Raji (cell line): Measurements from ENCODE around the gene SLC41A3.
A peak's percentile ranks its signal among the peaks of the same experiment; 100 is the strongest.

Experiments
- POLR2A ChIP-seq: IDR thresholded peaks from 2 replicates; pipeline ENCODE4 v1.6.1; 2011; ENCODE audit warnings: low read depth, low read length, control low read depth; ENCODE audit not compliant: insufficient read depth

Gene SLC41A3

DNA sequence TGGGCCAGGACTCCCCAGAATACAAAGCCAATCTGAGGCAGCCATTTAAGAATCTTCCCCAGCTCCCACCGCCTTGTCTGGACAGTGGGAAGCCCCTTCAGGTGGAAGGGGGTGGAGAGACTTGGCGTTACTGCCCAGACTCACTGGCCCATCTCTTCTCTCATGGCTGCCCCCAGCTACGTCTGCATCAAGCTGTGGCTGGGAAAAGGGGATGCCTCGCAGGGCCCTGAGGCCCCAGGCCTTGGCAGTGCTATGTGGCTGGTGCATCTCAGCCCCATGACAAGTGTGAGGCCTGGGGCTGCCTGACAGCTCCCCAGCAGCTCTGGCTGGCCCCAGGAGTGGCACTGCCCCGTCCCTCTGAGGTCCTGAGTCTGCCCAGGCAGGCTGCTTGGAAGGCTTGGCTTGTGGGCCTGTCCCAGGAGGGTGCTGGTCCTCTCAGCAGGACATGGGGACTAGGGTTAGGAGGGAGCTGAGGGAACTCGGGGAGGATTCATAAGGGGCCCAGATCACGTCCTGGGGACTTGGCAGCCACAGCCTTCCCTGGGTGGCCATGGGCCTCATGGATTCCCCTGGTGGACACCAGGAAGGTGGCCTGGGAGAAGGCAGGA, 20.2 kb upstream of the SLC41A3 start:
- no peak for TF ChIP-seq POLR2A

DNA sequence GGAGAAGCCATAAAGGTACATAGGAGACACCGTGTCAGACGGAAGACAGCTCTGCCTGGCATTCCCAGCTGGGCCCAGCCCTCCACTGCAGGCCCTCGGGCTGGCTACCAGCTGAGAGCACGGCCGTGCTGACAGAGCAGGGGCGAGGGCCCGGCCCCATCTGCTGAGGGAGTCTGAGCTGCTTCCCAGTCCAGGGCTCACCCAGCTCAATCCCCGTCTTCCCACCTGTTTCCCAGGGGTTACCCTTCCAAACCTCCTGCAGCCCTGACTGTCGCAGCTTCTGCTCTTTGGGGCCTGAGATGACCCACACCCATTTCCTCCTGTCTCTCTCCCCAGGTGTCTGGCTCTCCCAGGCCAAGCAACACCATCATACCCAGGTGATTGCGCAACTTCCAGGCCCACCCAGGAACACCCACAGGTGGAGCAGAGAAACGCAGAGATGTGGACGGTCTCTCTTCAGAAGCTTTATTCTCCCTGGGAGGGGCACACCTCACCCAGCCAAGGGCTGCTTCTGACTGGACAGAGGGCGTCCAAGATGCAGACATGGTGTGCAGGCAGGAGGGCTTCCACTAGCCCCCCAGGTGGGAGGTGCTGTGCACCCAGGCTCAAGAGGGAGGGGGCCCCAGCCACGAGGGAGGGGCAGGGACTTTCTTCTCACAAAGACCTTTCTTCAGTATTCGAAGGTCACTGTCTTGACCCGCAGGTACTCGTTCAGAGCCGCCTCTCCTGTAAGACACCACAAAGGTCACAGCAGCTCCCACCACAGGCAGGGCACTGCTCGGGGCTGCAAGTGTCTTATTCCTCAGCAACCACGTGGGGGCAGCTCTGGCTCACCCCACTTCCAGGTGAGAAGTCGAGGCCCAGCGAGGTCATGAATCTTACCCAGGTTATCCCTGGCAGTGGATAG, 19.4 kb upstream of the SLC41A3 start:
- no peak for TF ChIP-seq POLR2A

DNA sequence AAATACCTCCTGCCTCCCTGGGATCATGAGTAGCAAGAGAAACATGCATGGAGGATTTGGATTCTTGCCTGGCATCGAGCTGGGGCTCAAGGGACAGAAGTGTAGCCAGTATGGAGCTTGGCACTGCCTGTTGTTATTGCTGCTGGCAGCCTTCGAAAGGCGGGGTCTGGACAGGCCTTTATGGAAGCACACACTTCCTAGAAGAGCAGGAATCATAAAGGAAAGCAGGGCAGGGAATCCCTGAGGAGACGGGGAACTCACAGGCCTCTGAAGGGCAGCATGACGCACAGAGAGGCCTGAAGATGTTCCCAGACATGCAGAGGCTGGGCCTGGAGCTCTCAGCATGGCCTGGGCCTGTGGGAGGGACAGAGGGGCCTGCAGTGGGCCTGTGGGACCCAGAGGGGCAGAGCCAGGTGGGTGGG, 18.6 kb upstream of the SLC41A3 start:
- no peak for TF ChIP-seq POLR2A

DNA sequence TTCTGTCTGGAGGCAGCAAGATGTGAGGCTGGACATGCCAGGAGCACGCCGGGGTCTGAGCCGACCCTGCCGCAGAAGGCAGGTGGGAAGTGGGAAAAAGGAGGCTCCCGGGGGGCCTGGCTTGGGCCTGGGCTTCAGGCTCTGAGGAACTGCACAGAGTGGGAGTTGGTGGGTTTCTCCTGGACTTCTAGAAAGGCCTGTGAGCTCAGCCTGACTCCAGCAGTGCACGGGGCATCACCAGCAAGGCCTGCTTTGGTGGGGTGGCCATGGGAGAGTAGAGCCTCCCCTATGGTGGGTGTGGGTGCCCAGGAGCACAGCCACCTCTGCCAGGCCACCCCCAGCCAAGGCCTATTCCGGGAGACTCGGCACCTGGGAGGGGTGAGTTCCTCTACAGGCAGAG, 18.1 kb upstream of the SLC41A3 start:
- no peak for TF ChIP-seq POLR2A

DNA sequence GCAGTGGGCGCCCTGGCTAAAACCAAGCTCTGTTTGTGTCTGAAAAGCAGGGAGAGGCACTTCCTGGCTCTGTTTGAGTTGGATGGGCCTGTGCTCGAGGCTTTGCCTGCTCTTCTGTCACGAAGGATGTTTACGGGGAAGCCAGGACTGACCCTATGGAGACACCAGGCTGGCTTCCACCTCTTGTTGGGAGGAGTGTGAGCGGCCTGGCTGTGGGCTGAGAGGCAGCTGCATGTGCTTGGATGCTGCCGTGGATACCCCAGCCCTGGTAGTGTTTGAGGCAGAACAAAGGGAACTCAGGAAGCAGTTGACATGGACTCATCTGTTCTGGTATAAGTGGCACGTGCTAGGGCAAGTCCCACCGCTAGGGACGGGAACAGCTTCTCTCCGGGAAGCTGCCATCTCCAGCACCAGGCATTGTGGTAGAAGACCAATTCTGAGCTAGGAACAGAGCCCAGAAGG, 17.6 kb upstream of the SLC41A3 start:
- TF ChIP-seq POLR2A: no peak

DNA sequence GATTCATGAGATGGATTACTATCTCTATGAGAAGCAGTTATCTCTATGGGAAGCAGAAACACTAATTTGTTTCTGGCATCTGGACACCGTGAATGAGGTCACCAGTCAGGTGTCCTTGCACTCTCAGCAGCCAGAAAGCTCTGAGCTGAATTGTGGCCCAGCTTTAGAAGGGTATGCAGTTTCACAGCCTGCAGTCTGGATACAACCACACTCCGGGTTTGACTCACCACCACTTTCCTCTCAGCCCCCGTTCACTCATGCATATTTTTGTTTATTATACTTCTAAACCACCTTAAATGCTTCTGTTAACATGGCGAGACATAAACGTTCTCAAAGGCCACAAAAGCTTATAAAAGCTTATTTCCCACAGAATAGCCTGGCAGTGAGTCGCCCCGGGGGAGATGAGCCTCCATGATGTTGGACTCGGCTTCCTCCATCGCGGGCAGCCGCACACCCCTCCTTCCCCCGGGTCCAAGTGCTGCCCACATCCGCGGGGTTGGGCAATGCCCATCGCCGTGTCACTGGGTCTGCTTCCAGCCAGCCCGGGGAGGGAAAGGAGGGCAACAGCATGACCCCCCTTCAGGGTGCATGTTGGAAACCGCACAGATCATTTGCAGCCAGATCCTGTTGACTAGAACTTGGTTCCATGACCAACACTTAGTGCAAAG, 16.8 kb upstream of the SLC41A3 start:
- no peak for TF ChIP-seq POLR2A

DNA sequence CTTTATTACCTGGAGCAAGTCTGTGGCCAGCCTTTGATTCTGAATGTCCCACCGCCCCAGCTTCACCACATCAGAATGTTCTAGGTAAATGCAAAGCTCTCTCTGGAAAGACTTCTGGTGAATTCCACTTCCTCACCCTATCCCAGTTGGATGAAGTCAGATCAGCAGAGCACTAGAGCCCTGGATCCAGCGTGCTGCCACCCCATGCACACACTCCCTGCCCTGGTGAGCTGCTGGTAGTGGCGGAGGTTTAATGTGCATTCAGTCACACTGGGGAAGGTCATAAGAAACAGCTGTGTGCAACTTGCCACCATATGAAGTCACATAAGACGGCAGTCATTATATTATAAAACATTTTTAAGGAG, 16.3 kb upstream of the SLC41A3 start:
- no peak for TF ChIP-seq POLR2A

DNA sequence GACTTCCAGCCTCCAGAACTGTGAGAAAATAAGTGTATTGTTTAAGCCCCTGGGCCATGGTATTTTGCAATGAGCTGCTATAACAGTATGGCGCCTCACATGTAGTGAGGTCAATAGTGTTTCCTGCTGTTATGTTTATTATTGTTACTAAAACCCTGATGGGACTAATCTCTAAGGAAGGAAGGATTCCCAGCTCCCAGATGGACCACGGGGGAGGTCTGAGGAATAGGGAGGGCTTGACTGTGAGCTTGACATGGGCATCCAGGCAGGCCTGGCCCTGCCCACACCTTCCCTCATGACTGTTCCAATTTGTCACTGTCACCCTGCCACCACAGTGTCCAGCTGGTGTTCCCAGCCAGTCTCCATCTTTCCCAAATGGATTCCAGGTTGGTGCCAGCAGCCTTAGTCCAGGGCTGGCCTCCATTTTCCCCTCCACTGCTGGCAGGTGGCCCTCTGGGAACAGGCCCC, 14.5 kb upstream of the SLC41A3 start:
- no peak for TF ChIP-seq POLR2A

DNA sequence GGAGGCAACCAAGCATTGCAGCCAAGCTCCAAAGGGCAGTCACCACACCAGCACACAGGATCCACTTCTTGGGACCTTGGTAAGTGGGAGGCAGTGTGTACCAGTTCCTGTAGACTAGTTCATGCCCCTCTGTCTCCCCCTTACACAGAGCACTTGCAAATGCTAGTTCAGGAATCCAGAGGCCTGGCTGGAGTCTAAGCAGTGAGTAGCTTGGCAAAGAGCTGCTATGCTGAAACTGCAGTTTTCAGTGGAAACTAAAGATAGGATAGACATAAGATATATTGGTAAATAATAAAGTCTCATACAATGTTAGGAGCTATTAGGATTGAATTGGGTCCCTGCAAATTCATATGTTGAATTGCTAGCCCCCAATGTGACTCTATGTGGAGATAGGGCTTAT, 13.9 kb upstream of the SLC41A3 start:
- no peak for TF ChIP-seq POLR2A

DNA sequence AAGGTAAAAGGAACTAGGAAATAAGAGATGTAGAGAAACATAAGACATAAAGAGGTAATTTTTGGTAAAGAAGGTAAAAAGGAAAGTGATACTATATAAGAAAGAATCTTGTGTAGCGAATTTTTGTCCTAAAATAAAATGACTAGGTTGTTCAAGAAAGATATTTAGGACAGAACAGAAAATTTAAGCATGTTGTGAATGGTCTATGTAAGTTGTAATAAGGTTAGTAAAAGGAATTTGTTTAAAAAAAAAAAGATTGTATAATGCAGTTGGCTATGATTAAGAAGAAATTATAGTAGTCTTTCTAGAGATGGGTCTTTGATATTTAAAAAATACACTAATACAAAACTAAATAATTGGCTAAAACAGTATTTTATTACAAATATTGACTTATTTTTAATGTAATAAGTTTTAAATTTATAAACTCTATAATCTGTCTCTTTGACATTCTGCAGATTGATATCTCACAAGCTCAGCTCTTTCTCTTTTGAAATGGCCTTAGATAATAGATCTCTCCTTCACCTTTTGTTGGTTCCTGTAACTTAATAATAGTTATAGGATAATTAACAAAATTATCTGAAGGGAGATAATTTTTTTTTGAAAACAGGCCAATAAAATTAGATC, 3.7 kb upstream of the SLC41A3 start:
- TF ChIP-seq POLR2A: no peak

DNA sequence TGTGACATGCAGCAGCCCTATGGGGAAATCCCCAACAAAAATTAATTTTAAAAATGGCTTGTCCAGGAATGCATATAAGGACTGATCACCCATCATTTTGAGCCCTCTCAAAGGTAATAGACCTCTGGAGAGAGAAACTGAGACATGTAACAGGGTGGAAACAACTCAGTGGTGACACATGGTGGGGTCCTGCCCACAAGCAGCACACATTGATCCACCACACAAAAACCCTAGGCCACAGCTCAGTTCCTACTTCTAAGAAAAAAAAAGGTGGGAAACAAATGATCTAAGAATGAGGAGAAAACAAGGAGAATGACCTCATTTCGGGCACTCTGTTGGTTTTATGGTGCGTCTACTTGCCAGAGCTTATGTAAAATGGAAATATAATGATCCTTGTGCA, 1.9 kb upstream of the SLC41A3 start:
- TF ChIP-seq POLR2A: no peak

DNA sequence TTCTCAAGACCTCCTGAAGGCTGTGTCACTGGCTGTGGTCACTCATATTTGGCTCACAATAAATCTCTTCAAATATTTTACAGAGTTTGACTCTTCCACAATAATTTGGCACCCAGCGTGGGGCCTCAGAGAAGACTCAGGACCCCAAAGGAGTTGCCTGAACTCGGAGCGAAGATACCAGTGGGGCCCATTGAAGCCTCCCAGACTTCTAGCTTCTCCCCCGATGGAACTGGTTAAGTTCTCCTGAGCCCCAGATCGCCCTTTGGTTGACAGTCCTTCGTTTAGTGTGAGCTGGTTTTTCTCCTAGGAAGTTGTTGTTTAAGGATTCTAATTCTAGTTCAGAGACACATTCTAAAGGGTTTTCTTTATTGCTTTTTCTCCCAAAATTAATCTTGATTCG, 1.4 kb upstream of the SLC41A3 start:
- no peak for TF ChIP-seq POLR2A

DNA sequence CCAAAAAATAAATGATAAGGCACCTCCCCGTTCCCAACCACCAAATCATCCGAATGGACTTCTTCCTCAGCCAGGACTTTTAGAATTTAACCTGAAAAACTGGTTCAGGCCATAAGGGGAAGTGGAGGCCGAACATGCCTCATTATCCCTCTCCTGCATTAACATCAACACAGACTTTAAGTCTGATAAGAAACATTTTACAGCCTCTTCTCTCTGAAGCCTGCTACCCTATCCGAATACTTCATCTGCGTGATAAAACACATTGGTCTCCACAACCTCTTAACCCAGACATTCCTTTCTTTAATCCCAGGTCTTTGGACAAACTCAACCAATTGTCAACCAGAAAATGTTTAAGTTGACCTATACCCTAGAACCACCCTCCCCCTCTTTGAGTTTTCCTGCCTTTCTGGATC, 850 bp upstream of the SLC41A3 start:
- no peak for TF ChIP-seq POLR2A

DNA sequence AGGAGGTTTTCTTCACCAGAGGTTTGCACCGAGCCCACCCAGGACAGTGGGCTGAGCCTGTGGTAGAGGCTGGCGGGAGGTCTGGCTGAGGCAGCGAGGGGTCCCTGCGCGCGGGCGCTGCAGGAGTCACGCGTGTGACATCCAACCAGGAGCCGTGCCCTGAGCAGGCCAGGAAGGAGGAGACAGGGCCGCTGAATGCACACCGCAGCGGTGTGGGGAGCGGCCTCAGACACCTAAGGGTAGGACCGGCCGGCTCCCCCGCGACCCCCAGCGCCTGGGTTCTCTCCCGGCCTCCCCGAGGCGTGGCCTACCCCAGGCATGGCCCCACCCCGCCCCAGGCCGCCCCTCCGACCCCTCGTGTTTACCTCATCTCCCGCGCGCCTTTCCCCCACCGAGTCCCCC, 412 bp downstream of the SLC41A3 start:
- TF ChIP-seq POLR2A: 0 out of 2 replicates have a peak, but pooled peaks have one; percentile 27

DNA sequence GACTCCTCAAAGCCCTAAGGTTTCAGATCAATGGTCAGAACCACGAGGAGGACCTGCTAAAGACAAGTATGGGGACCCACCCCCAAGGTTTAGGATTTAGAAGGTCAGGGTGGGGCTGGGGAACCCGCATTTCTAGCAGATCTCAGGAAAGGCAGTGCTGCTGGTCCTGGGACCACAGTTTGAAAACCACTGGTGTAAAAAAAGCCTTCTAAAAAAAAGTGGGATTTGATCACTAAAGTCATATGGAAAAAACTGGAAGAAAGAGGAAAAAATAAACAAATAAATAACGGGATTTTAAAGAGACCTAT, 832 bp downstream of the SLC41A3 start:
- TF ChIP-seq POLR2A: no peak
